Activated CD8-positive, alpha-beta T cell treated with anti-CD3 and anti-CD28 coated beads for 36 hours (primary cell): ENCODE measurements around the gene WDSUB1. TPM values are rescaled to one million over a fixed set of nuclear protein-coding genes. Genes with fewer than 3 reads are reported as not detected.

ENCODE experiments used
- ATAC-seq: fragments of 200-7000 bp; cut with Tn5 transposase; one replicate; pipeline ENCODE4 v1.10.0; 2021; ENCODE audit warnings: mild to moderate bottlenecking, moderate library complexity
- CTCF ChIA-PET: fragments of 350-600 bp; sonication (Branson Sonifier 250); formaldehyde crosslinking; loops from one replicate; lab custom pipeline; 2021; ENCODE audit warnings: antibody characterized with exemption; lab: Charles Lee
- POLR2A ChIA-PET: fragments of 350-600 bp; sonication (Branson Sonifier 250); formaldehyde crosslinking; loops from one replicate; lab custom pipeline; 2021; ENCODE audit warnings: antibody characterized with exemption; lab: Charles Lee
- DNase-seq: peaks from one replicate; pipeline ENCODE4 v3.0.0-alpha.2; 2020
- H3K27ac Mint-ChIP-seq: one replicate; pipeline ENCODE4 v1.8.0; 2021; ENCODE audit warnings: mild to moderate bottlenecking, mixed read lengths
- H3K27me3 Mint-ChIP-seq: one replicate; pipeline ENCODE4 v1.8.0; 2021; ENCODE audit warnings: mixed read lengths
- H3K36me3 Mint-ChIP-seq: one replicate; pipeline ENCODE4 v1.8.0; 2021; ENCODE audit warnings: low read depth, mixed read lengths
- H3K4me1 Mint-ChIP-seq: one replicate; pipeline ENCODE4 v1.8.0; 2021; ENCODE audit warnings: low read depth, mixed read lengths
- H3K4me3 Mint-ChIP-seq: one replicate; pipeline ENCODE4 v1.8.0; 2021; ENCODE audit warnings: mild to moderate bottlenecking, moderate library complexity, mixed read lengths
- H3K9me3 Mint-ChIP-seq: one replicate; pipeline ENCODE4 v1.8.0; 2021; ENCODE audit warnings: mixed read lengths
- CTCF ChIP-seq: fragments of 200-600 bp; IDR thresholded peaks from one replicate; pipeline ENCODE4 v1.8.0; 2022; ENCODE audit warnings: antibody characterized with exemption, mild to moderate bottlenecking
- intact Hi-C: fragments of 100-400 bp; cut with micrococcal nuclease; formaldehyde crosslinking; loops from one replicate; pipeline ENCODE4 v1.10.0; 2022
- microRNA-seq: library from miRNA; unstranded; fragments of <30 nt; microRNA quantifications from one replicate; pipeline ENCODE4 v1.2.0, GENCODE V29; 2022; ENCODE audit warnings: borderline microRNAs expressed, borderline replicate concordance
- total RNA-seq, 2 experiments: library from RNA; stranded (reverse); gene quantifications; one replicate each; pipeline ENCODE4 v1.2.3, GENCODE V29; 2021

Gene WDSUB1
- total RNA-seq, 2 experiments from 2014 or later: 6.8 to 8.6 TPM

- ChIA-PET CTCF (interaction anchor here (1.5 kb wide), 1 partner anchor 14 kb away, joined by 4 read pairs; no protein-coding TSS in a partner anchor), POLR2A (interaction anchor here (1.0 kb wide), 1 partner anchor 10 kb away, joined by 3 read pairs; no protein-coding TSS in a partner anchor)
- ATAC-seq (no peak), DNase-seq (no peak)
- H3K4me1 Mint-ChIP-seq: peaks cover 11% of the 10 kb centered on the region
- no peaks in the 10 kb centered on the region for H3K27me3 Mint-ChIP-seq
- H3K4me3 Mint-ChIP-seq: no peak overlapping the region
- intact Hi-C loops: no loop called here
- H3K9me3 Mint-ChIP-seq: no peaks in the 10 kb centered on the region
- H3K36me3 Mint-ChIP-seq: no peaks in the 10 kb centered on the region
- no peak overlapping the region for H3K27ac Mint-ChIP-seq
- no peak for TF ChIP-seq CTCF
Measured at GRCh38 chr2:159186462-159186861, 100.0 kb downstream of the WDSUB1 start.

Small RNA genes within 50 kb of the gene (microRNA-seq; reads per million reads assigned to microRNA genes)
- not detected for gene MIR6888
